Measurements from ENCODE around the gene THAP8.

Gene THAP8

DNA sequence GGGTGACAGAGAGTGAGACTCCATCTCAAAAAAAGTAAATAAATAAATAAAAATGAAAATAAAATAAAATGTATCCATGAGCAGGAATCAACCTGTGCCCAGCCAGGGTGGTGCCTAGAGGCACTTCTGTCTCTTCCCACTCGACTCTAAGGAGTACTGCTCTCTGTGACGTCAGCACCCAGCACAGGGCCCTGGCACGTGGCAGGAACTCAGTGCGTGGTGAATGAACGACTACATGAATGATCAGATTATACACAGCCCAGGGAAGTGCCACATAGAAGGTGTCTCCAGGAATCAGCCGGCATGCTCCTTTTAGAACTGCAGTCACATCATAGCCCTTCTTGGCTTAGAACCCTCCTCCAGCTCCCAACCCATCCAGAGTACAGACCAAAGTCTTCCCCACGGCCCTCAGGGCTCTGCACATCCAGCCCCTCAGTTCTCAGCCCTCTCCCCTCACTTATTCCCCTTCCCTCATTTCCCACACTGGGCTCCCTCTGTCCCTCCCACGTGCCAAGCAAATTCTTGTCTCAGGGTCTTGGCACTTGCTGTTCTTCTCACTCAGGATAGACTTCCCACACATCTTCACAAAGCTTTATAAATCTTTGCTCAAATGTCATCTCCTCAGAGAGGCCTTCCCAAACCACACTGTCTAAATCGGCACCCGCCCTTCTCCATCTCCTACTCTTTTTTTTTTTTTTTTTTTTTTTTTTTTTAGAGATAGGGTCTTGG lies 25.6 kb downstream of the THAP8 start:
- DNase-seq, result no peak

DNA sequence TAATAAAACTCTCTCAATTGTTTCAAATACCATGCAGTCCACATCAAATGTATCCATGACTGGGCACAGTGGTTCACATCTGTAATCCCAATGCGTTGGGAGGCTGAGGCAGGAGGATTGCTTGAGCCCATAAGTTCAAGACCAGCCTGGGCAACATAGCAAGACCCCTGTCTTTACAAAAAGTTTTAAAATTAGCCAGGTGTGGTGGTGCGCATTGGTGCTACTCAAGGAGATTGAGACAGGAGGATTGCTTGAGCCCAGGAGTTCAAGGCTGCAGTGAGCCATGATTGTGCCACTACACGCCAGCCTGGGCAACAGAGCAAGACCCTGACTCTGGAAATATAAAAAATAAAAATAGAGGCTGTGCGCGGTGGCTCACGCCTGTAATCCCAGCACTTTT lies 26.4 kb downstream of the THAP8 start:
- DNase-seq, result no peak

DNA sequence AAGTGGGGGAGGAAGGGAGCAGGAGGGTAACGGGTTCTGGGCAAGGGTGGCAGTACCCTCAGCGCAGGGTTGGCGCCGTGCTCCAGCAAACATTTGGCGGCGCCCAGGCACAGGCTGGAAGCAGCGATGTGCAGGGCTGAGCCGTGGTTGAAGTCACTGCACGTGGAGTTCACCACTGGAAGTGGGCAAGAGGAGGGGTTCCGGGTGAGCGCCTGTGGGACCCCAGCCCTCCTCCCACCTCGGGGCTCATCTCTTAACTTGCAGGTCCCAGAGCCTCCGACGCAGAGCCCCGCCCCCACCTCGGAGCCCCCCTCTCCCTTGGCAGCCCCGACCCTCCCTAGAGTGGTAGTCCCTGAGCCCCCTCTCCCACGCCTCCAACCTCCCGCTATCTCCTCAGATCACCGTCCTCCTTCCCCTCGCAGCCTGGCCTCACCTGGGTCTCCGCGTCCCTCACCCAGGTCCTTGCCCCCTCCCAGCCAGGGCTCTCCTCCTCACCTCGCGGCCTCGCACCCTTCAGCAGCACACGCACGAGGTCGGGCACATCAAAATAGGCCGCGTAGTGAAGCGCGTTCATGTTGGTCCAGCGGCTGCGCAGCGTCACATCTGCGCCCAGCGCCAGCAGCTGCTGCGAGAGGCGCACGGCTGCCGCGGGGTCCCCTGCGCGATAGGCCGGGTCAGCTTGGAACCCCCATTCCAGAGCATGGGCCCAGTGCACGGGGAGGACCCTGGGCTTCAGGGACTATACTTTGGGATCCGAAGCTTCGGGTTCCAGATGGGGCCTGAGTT lies 27.8 kb downstream of the THAP8 start:
- no peak for DNase-seq

DNA sequence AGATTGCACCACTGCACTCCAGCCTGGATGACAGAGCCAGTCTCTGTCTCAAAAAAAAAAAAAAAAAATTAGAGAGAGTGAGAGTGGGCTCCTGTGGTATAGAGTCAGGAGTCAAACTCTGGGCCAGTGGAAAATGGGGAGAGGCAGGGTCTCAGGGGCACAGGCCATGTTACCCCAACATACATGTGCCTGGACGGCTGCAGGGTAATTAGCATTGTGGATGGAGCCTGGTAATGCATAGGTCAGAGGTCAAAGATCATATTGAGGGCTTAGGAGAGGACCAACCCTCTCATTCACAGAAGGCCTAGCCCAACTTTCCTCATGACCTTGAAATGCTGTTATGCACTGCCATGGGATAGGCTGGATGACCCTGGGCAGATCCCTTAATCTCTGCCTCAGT lies 28.5 kb downstream of the THAP8 start:
- no peak for DNase-seq

DNA sequence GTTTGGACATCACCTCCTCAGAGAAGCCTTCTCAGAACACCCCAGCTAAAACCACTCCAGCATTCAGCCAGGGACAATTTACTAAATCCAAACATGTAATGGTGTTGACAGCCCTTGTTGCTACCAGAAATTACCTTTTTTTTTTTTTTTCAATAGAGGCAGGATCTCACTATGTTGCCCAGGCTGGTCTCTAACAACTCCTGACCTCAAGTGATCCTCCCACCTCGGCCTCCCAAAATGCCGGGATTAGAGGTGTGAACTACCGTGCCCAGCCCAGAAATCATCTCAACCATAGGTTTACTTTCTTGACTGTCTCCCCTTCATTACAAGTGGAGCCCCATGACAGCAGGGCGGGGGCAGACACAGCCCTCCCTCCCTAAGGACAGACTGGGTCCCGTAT lies 30.7 kb downstream of the THAP8 start:
- DNase-seq, result no peak

DNA sequence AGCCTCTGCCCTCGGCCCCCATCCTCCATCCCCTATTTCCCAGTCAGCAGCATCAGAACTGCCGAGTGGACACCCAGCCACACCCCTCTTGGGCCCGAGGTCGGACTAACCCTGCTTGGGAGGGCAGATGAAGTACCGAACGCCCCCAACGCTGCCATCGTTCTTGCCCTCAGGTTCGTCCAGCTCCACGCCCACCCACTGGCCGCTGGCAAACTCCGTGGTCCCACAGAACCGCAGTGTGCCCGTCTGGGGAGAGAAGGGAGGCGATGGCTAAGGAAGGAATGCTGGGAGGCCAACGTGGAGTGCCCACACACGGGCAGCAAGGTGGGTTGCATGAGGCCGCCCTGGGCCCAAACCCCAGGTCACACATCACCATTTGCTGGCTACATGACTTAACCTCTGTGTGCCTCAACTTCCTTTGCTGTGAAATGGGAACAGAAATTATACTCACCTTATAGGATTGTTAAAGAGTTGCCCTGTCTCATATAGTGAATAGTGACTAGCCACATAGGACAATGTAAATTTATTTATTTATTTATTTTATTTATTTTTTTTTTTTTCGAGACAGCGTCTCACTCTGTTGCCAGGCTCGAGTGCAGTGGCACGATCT lies 34.9 kb downstream of the THAP8 start:
- no peak for DNase-seq

DNA sequence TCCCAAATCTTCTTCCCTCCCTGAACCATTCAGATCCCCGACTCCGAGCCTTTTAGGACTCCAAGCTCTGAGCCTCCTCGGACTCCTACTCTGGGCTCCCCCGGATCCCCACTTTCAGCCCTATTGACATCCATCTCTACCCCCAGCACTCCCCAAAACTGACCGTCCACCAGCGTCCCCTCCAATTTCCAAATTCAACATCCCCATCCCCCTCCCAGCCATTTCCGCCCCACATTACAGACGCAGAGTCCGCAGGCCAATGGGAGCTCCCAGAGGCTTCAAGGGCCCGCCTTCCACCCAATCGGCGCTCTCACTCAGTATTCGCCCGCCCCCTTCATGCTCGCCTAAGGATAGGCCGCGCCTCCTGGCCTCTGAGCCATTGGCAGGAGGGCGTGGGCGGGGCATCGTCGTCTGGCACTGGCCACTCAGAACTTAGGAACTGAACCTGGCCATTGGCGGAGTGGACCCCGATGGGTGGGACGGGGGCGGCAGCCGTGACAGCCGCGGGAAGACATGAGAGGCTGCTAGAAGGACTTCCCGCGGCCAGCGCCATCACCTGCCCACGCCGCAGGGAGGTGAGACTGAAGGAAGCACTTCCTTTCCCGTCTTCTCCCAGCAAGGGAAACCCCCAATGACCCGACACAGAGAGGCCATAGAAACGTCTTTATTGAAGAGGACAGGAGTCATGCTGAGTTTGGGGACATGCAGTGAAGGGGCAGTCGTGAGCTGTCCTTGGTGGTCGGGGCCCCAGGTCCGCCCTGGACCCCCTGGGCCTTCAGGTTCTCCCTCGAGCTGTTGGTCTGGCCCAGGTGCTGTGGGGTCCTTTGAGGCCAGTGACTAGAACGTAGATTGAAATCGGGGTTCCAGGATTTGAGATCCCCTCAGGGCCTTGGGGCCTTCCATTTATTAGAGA lies 39.8 kb downstream of the THAP8 start, which contains the start of gene ALKBH6:
TSS of gene ALKBH6 (minus strand) at position 202 of the 913 bp plus-strand sequence. CDS start 816 bp downstream, outside the sequence.
- DNase-seq, result peak; percentile 99

DNA sequence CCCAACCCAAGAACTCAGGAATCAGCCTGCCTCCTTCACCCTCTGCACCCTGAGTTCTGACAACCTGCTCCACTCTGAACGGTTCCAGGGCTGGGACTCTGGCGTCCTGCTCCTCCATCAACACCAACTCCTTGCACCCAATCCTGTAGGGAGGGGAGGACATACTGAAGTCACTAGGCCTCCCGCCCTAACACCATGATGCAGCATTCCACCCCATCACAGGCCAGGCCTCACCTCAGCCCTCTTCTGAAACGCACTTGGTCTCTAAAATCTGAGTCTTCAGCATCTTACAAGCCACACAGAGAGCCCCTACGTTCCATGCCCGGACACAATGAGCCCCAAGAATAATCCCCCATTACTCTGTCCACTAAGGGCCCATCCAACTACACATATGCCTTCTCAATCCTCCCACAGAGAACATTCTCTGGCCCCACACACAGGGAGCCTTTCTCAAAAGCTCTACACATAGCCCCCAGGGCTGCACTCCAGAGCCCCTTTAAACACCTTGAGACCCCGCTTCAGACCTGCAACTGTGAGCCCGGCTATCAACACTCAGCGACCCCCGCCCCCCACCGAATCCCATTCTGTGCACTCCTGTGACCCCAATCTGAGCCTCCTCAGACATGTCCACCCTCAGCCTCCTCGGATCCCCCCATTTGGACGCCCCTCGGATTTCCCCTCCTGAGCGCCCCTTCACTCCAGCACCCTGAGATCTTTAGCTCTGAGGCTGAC lies 40.6 kb downstream of the THAP8 start:
- DNase-seq, result no peak

DNA sequence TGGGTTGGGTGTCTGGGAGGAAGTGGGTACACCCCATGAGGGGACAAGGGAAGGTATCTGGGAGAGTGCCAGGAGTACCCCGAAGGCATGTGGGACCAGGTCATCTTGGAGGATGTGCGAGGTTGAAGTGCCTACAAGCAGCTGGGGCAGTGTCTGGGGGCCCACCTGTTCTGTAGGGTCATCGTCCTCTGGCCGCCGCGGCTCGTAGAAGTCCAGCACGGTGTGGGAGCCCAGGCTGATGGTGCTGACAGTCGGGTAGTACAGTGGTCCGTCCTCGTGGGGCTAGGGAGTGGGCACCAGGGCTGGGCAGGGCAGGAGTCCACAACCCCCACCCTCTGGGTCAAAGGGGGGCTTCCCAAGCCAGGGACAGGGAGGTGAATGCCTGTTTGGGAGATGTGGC lies 43.7 kb downstream of the THAP8 start:
- no peak for DNase-seq

DNA sequence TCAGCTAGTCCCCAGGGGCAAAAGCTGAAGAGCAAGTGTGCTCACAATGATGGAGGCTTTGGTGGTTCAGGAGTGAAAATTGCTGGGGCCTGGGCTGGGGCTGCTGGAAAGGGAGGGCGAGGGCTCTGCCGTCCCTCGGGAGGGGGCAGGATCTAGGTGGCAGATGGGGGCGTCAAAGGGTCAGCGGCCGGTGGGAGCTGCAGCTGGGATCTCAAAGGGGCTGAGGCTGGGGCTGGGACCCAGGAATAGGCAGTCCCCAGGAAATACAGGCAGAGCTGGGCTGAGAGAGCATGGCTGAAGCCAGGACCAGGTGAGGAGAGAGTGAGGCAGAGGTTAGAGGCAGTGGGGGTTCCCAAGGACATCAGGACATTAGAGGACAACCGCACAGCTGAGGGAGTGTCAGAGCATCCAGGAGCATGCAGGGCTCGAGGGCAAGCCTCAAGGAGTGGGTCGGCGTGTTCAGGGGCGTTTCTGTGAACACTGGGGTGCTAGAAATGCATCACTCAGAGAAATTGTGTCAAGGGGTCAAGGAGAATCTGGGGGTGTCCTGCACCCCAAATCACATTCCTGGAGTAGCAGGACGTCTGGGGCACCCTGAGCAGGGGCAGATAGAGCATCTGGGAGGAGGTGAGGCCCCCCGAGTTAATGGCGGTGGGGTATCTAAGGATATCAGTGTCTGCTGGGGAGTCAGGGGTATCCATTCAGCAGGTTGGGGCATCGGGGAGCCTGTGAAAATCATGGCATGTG lies 44.3 kb downstream of the THAP8 start:
- DNase-seq, result no peak

DNA sequence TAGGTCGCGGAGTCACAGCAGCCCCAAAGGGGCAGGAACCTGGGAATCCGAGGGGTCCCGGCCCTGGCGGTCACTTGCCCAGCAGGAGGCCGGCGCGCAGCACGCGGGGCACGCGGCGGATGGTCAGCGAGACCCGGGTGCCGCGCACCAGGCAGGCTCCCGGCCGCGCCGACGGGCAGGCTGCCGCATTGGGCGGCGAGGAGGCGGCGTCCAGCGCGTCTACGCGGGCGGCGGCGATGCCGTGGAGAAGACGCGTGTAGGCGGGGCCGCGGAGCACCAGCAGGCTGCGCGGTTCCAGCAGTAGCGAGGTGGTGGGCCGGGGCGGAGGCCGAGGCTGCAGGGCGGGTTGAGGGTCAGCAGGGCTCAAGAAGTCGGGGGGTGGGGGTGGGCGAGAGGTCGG lies 44.9 kb downstream of the THAP8 start:
- DNase-seq, result peak; percentile 21

DNA sequence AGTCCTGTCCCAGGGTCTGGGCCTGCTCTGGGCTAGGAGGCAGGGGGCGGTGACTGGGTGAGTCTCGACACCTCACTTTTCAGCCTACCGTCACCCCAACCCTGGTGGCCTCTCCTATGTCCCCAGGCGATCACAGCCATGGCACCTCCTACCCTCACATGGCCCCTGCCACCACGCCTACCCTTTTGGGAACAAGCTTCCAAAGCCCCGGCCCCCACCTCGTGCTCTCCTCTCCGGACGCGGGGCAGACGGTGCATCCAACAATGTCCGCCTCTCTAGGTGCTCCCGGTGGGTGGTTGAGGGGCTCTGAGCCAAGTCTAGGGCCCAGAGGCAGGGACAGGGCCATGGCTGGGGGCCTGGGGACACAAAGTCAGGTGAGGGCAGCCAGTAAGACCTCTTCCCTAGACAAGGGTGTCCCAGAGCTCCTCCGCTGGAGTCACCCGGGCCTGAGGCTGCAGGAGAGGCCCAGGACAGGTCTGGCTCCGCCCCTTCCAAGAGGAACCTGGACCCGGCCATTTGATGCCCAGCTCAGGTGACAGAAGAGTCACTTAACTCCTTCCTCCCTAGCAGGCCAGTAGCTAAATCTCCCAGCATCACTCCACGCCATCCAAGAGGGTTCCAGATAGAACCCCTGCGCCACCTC lies 45.6 kb downstream of the THAP8 start, which contains the start of gene SYNE4:
TSS of gene SYNE4 (minus strand) at position 478 of the 643 bp plus-strand sequence. CDS start at position 346, 132 bp downstream.
- DNase-seq, result no peak

DNA sequence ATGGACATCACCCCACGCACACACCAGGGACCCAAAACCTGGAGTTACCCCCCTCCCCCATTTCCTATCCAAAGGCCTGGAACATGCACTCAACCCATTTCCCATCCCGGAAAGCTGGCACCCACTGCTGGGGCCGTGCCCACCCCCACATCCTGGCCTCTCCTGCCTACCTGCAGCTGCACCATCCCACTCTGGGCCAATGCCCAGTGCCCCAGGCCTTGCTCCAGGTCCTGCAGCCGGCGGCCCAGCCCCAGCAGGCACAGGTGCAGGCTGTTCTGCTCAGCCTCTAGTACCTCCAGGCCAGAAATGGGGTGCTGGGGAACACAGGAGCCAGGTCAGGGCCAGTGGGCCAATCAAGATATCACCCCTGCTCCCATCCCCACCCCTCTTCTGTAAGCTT lies 47.1 kb downstream of the THAP8 start:
- no peak for DNase-seq

DNA sequence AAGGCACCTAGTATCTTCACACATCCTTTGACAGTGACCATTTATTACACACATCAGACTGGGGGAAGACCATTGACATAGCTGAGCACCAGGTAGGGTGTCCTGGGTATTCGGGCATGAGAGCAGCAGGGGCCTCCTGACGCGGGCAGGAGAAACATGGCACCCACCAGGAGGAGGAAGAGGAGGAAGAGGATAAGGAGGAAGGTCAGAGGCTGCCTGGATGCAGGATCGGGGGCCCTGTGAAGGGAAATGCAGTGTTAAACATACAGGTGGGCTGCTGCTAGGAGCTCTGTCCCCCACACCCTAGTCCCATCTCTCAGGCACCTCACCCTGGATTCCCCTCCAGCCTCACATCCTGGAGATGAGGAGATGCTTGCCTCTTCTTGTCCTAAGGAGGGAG lies 50.8 kb downstream of the THAP8 start:
- DNase-seq, result no peak

DNA sequence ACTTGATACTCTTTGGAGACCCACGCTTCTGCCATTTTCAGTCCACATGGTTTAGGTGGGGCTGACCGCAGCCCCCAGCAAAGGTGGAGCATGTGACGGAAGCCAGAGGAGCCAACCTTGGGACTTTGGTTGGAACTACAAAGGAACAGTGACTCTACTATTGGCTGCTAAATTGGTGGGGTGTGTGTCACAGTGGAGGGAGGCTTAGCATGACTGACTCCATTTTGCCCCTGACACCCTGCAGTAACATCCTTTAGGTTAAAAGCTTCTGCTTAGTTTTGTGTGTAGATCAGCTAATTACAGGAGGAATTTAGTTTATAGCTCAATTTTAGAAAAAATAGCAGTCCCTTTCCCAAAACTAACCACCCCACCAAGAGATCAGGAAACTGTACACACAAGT lies 52.5 kb downstream of the THAP8 start:
- no peak for DNase-seq

DNA sequence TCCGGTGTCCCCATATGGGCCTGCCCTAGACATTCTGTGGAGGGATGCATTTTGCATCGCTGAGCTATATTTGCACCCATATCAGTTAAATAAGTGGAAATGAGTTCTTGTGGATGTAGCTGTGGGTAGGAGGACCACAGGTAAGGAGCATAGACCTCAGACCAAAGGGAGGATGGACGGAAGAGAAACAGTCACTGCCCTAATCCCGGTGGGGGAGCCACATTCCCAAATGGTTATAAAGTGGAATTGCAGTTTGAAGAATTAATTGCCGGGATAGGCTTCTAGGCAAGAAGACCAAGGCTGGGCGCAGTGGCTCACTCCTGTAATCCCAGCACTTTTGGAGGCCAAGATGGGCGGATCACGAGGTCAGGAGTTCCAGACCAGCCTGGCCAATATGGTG lies 57.3 kb downstream of the THAP8 start:
- no peak for DNase-seq

DNA sequence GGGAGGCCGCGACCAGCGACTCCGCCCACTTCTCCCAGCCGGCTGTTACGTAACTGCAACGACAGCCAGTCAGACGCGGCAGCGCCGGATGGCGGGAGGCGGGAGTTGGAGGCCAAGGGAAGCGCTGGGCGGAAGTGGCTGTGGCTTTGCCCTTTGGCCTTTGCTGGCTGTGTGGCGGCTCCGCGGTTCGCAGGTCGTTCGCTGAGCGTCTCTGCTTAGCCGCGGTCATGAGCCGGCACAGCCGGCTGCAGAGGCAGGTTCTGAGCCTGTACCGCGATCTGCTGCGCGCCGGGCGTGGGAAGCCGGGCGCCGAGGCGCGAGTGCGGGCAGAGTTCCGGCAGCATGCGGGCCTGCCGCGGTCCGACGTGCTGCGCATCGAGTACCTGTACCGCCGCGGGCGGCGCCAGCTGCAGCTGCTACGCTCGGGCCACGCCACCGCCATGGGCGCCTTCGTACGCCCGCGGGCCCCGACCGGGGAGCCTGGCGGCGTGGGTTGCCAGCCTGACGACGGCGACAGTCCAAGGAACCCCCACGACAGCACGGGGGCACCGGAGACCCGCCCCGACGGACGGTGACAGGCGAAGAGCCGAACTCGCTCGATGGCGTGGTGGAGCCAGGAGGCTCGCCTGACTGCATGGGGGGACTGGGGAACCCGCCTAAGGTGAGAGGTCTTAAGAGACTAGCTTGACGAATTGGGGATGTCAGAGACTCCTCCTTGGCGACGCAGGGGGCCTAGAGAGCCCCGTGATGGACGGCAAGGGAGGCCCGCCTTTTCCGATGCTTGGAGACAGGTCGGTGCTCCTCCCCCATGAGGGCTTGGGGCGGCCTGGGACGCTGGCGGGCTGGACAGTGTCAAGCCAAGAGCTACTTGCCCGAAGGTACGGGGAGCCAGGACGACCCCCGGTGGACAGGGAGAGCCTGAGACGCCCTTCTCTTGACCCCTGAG lies 58.8 kb downstream of the THAP8 start, which contains the start of gene SDHAF1:
TSS of gene SDHAF1 (plus strand) at position 141 of the 946 bp plus-strand sequence. CDS start at position 228, 87 bp downstream.
- DNase-seq, result peak; percentile 81

DNA sequence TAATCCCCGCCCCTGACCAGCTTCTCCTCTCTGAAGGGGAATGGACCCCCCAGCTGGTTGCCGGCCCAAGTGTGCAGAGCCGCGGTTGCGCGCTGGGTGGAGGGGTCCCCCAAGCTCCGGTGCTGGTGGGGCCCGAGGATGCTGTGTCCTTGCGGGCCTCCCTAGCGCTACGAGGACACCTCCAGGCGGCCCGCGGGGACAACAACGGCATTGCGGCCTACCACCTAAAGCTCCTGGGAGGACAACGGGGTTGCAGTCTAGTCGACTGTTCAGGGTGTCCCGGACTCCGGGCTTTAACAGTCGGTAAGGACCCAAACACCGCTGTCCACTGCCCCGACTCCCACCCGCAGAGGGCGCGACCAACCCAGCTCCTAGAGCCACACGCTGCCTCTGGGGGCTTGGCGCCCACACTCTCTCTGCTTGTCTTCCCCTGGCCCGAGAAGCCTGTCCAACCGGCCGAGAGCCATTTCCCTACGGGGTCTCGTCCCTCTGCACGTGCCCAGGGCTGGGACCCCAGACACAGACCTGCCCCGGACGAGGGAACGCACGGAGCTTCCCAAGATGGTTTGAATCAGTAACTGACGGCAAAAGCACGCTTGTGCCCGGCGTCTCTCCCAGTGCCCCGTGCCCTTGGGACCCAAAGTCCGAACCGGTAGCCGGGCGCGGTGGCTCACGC lies 60.0 kb downstream of the THAP8 start:
- DNase-seq, result no peak

Data from SHP77 treated with DMSO at 0.1 percent for 48 hours (cell line).